HEK293 (cell line): Measurements from ENCODE around the gene HTATIP2.

Experiments
- CTCF ChIA-PET: fragments of 350-600 bp; formaldehyde crosslinking; extraction: SDS; loops from one replicate; lab custom pipeline; 2021; ENCODE audit warnings: antibody characterized with exemption; lab: Yijun Ruan, JAX
- POLR2A ChIA-PET: fragments of 300-600 bp; formaldehyde crosslinking; extraction: SDS; loops from one replicate; lab custom pipeline; 2020; ENCODE audit warnings: antibody characterized with exemption, inconsistent platforms; lab: Yijun Ruan, JAX
- H3K27ac ChIP-seq: fragments of 200-500 bp; sonication (Bioruptor generic); 2 replicates; pipeline ENCODE4 v1.5.1; 2014; ENCODE audit warnings: low read depth, low read length, control low read depth, inconsistent platforms; ENCODE audit errors: extremely low read depth
- H3K36me3 ChIP-seq, 2 experiments: fragments of 200-500 bp in 1 of 2; sonication (Bioruptor generic) in 1 of 2; 1 replicate in 1 of 2; 2 replicates in 1 of 2; pipeline ENCODE4 v1.5.1; 2014 to 2017; ENCODE audit warnings: inconsistent platforms in 2 of 2, low read length in 2 of 2; ENCODE audit not compliant: control insufficient read depth in 2 of 2, insufficient read depth in 1 of 2
- H3K4me1 ChIP-seq: fragments of 200-500 bp; sonication (Bioruptor generic); 2 replicates; pipeline ENCODE4 v1.5.1; 2014; ENCODE audit warnings: mild to moderate bottlenecking, low read length, inconsistent platforms; ENCODE audit not compliant: control insufficient read depth, insufficient read depth
- H3K4me3 ChIP-seq: 2 replicates; pipeline ENCODE4 v1.5.1; 2011; ENCODE audit warnings: low read depth, mild to moderate bottlenecking, control low read depth, low read length, moderate library complexity
- H3K9me3 ChIP-seq: fragments of 200-500 bp; sonication (Bioruptor generic); 2 replicates; pipeline ENCODE4 v1.5.1; 2014; ENCODE audit warnings: low read depth, low read length, inconsistent platforms; ENCODE audit not compliant: control insufficient read depth, insufficient read depth
- BCL11A ChIP-seq: fragments of 450-650 bp; formaldehyde crosslinking; IDR thresholded peaks from 2 replicates; pipeline ENCODE4 v1.5.1; 2016; ENCODE audit warnings: low read depth, missing biosample characterization, missing genetic modification characterization
- FEZF1 ChIP-seq: fragments of 450-650 bp; formaldehyde crosslinking; IDR thresholded peaks from 2 replicates; pipeline ENCODE4 v1.5.1; 2016; ENCODE audit warnings: missing biosample characterization, missing genetic modification characterization
- GLI4 ChIP-seq: fragments of 450-650 bp; formaldehyde crosslinking; IDR thresholded peaks from 2 replicates; pipeline ENCODE4 v1.5.1; 2016; ENCODE audit warnings: missing biosample characterization, missing genetic modification characterization
- HOXC10 ChIP-seq: sonication (generic); formaldehyde crosslinking; IDR thresholded peaks from 2 replicates; pipeline ENCODE4 v1.8.1; 2023; ENCODE audit warnings: mild to moderate bottlenecking, missing genetic modification reagents
- KLF9 ChIP-seq: fragments of 450-650 bp; formaldehyde crosslinking; IDR thresholded peaks from 2 replicates; pipeline ENCODE4 v1.5.1; 2016; ENCODE audit warnings: missing biosample characterization, missing genetic modification characterization, low read depth
- PRDM6 ChIP-seq: fragments of 450-650 bp; formaldehyde crosslinking; IDR thresholded peaks from 2 replicates; pipeline ENCODE4 v1.5.1; 2017; ENCODE audit warnings: missing biosample characterization, missing genetic modification characterization
- SP3 ChIP-seq: fragments of 450-650 bp; formaldehyde crosslinking; IDR thresholded peaks from 2 replicates; pipeline ENCODE4 v1.5.1; 2016; ENCODE audit warnings: missing biosample characterization, missing genetic modification characterization
- TRIM28 ChIP-seq: IDR thresholded peaks from 2 replicates; pipeline ENCODE4 v1.6.1; 2011; ENCODE audit warnings: low read length, control low read depth, borderline replicate concordance
- WT1 ChIP-seq: fragments of 450-650 bp; formaldehyde crosslinking; IDR thresholded peaks from 2 replicates; pipeline ENCODE4 v1.5.1; 2016; ENCODE audit warnings: missing biosample characterization, missing genetic modification characterization
- YY1 ChIP-seq: fragments of 450-650 bp; formaldehyde crosslinking; IDR thresholded peaks from 2 replicates; pipeline ENCODE4 v1.5.1; 2018; ENCODE audit warnings: missing biosample characterization, missing genetic modification characterization
- ZNF133 ChIP-seq: fragments of 450-650 bp; formaldehyde crosslinking; IDR thresholded peaks from 2 replicates; pipeline ENCODE4 v1.5.1; 2016; ENCODE audit warnings: missing biosample characterization, missing genetic modification characterization
- ZNF16 ChIP-seq: fragments of 450-650 bp; formaldehyde crosslinking; IDR thresholded peaks from 2 replicates; pipeline ENCODE4 v1.5.1; 2016; ENCODE audit warnings: low read depth, missing biosample characterization, missing genetic modification characterization
- ZNF239 ChIP-seq: fragments of 450-650 bp; formaldehyde crosslinking; IDR thresholded peaks from 2 replicates; pipeline ENCODE4 v1.5.1; 2016; ENCODE audit warnings: missing biosample characterization, missing genetic modification characterization
- ZNF248 ChIP-seq: fragments of 450-650 bp; formaldehyde crosslinking; IDR thresholded peaks from 2 replicates; pipeline ENCODE4 v1.5.1; 2017; ENCODE audit warnings: missing biosample characterization, missing genetic modification characterization
- ZNF341 ChIP-seq: fragments of 450-650 bp; formaldehyde crosslinking; IDR thresholded peaks from 2 replicates; pipeline ENCODE4; 2016; ENCODE audit warnings: low read depth, missing biosample characterization, missing genetic modification characterization
- ZNF433 ChIP-seq: fragments of 450-650 bp; formaldehyde crosslinking; IDR thresholded peaks from 2 replicates; pipeline ENCODE4 v1.5.1; 2016; ENCODE audit warnings: missing biosample characterization, missing genetic modification characterization, low read depth
- ZNF473 ChIP-seq: fragments of 450-650 bp; formaldehyde crosslinking; IDR thresholded peaks from 2 replicates; pipeline ENCODE4 v1.5.1; 2017; ENCODE audit warnings: missing biosample characterization, missing genetic modification characterization
- ZNF48 ChIP-seq: fragments of 450-650 bp; formaldehyde crosslinking; IDR thresholded peaks from 2 replicates; pipeline ENCODE4 v1.5.1; 2016; ENCODE audit warnings: missing biosample characterization, missing genetic modification characterization
- ZNF488 ChIP-seq: fragments of 450-650 bp; formaldehyde crosslinking; IDR thresholded peaks from 2 replicates; pipeline ENCODE4 v1.5.1; 2016; ENCODE audit warnings: missing biosample characterization, missing genetic modification characterization
- ZNF501 ChIP-seq: fragments of 450-650 bp; formaldehyde crosslinking; IDR thresholded peaks from 2 replicates; pipeline ENCODE4 v1.5.1; 2016; ENCODE audit warnings: missing biosample characterization, missing genetic modification characterization
- ZNF510 ChIP-seq: fragments of 450-650 bp; formaldehyde crosslinking; IDR thresholded peaks from 2 replicates; pipeline ENCODE4 v1.5.1; 2018; ENCODE audit warnings: mild to moderate bottlenecking, missing genetic modification characterization, missing biosample characterization; ENCODE audit not compliant: insufficient replicate concordance
- ZNF549 ChIP-seq: fragments of 450-650 bp; IDR thresholded peaks from 2 replicates; pipeline ENCODE4 v1.5.1; 2018; ENCODE audit warnings: missing biosample characterization, missing genetic modification characterization, mild to moderate bottlenecking, inconsistent platforms, moderate library complexity
- ZNF558 ChIP-seq: fragments of 450-650 bp; formaldehyde crosslinking; IDR thresholded peaks from 2 replicates; pipeline ENCODE4 v1.5.1; 2016; ENCODE audit warnings: missing biosample characterization, missing genetic modification characterization
- ZNF560 ChIP-seq: fragments of 450-650 bp; formaldehyde crosslinking; IDR thresholded peaks from 2 replicates; pipeline ENCODE4 v1.5.1; 2017; ENCODE audit warnings: missing biosample characterization, missing genetic modification characterization, borderline replicate concordance
- ZNF629 ChIP-seq: fragments of 450-650 bp; formaldehyde crosslinking; IDR thresholded peaks from 2 replicates; pipeline ENCODE4 v1.5.1; 2017; ENCODE audit warnings: missing biosample characterization, missing genetic modification characterization
- ZNF658 ChIP-seq: fragments of 450-650 bp; formaldehyde crosslinking; IDR thresholded peaks from 2 replicates; pipeline ENCODE4; 2016; ENCODE audit warnings: missing biosample characterization, missing genetic modification characterization
- ZNF664 ChIP-seq: fragments of 450-650 bp; formaldehyde crosslinking; IDR thresholded peaks from 2 replicates; pipeline ENCODE4 v1.5.1; 2016; ENCODE audit warnings: missing biosample characterization, missing genetic modification characterization
- ZNF707 ChIP-seq: fragments of 450-650 bp; formaldehyde crosslinking; IDR thresholded peaks from 2 replicates; pipeline ENCODE4 v1.5.1; 2016; ENCODE audit warnings: missing biosample characterization, missing genetic modification characterization
- ZNF776 ChIP-seq: fragments of 450-650 bp; formaldehyde crosslinking; IDR thresholded peaks from 2 replicates; pipeline ENCODE4 v1.5.0; 2017; ENCODE audit warnings: missing biosample characterization, missing genetic modification characterization, borderline replicate concordance
- ZNF791 ChIP-seq: fragments of 450-650 bp; formaldehyde crosslinking; IDR thresholded peaks from 2 replicates; pipeline ENCODE4 v1.5.1; 2016; ENCODE audit warnings: missing biosample characterization, missing genetic modification characterization
- ZSCAN16 ChIP-seq: fragments of 450-650 bp; formaldehyde crosslinking; IDR thresholded peaks from 2 replicates; pipeline ENCODE4 v1.5.1; 2016; ENCODE audit warnings: missing biosample characterization, missing genetic modification characterization
- ZSCAN30 ChIP-seq: fragments of 450-650 bp; IDR thresholded peaks from 2 replicates; pipeline ENCODE4 v1.5.1; 2018; ENCODE audit warnings: missing biosample characterization, mild to moderate bottlenecking, missing genetic modification characterization, moderate library complexity
- TF ChIP-seq, protein P1 (sequence below): fragments of 450-650 bp; IDR thresholded peaks from 2 replicates; pipeline ENCODE4 v1.5.1; 2018; ENCODE audit warnings: missing biosample characterization, missing genetic modification characterization

The HTATIP2 gene

GRCh38 chr11:20363500-20364340, at the start of gene HTATIP2 (continued):
- TF ChIP-seq TRIM28 (no peak), ZNF248 (tag by site-specific recombination) (no peak), ZNF791 (no peak), ZSCAN16 (no peak), ZNF629 (tag by site-specific recombination) (0 out of 2 replicates have a peak, but pooled peaks have one; percentile 31), ZNF239 (tag by site-specific recombination) (no peak), ZNF664 (tag by site-specific recombination) (no peak), ZNF341 (tag by site-specific recombination) (peak; percentile 65), ZNF510 (tag by site-specific recombination) (no peak), ZNF16 (tag by site-specific recombination) (no peak), ZNF707 (no peak), ZNF501 (tag by site-specific recombination) (no peak), ZNF558 (no peak), ZNF549 (tag by site-specific recombination) (no peak), SP3 (tag by site-specific recombination) (peak; percentile 66), ZNF658 (no peak)

GRCh38 chr11:20315800-20316199, 47.7 kb upstream of the HTATIP2 start:
- Histone ChIP-seq H3K4me3 (no peak overlapping the region), H3K27ac (no peak overlapping the region), H3K9me3 (no peaks in the 10 kb centered on the region), H3K4me1 (no peaks in the 10 kb centered on the region), H3K36me3 (no peaks in the 10 kb centered on the region)
- POLR2A ChIA-PET = no interaction called here
- no peak for TF ChIP-seq BCL11A (tag by site-specific recombination)
- CTCF ChIA-PET = interaction anchor here (0.6 to 1.0 kb wide), 3 partner anchors 40 to 155 kb away, joined by 3 to 5 read pairs (median 3); partner anchors contain the start of gene DBX1

DNA sequence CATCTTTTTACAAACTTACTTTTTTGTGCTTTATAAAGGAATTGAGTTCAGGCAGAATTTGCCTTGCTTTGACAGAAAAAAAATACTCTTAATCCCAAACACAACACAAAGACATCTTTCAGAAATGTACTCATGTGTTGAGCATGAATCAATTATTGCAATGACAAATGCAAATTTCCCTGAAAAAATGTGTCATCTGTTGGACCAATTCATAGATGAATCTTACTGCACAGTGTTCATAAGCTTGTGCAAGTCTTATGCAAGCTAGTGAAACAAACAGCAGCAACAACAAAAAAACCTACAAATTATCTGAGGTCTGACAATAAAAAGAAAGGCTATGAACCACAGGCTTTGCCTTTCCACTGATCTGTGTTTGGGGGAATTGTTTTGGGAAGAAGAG, 42.3 kb upstream of the HTATIP2 start:
- TF ChIP-seq, protein P1, sequence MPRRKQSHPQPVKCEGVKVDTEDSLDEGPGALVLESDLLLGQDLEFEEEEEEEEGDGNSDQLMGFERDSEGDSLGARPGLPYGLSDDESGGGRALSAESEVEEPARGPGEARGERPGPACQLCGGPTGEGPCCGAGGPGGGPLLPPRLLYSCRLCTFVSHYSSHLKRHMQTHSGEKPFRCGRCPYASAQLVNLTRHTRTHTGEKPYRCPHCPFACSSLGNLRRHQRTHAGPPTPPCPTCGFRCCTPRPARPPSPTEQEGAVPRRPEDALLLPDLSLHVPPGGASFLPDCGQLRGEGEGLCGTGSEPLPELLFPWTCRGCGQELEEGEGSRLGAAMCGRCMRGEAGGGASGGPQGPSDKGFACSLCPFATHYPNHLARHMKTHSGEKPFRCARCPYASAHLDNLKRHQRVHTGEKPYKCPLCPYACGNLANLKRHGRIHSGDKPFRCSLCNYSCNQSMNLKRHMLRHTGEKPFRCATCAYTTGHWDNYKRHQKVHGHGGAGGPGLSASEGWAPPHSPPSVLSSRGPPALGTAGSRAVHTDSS (tag by site-specific recombination) = no peak
- TF ChIP-seq ZNF473 = no peak
- no peak for TF ChIP-seq GLI4 (tag by site-specific recombination)
- no peak for TF ChIP-seq WT1
- no peak for TF ChIP-seq ZNF488 (tag by site-specific recombination)
- TF ChIP-seq ZNF133 = no peak
- TF ChIP-seq YY1 = no peak
- no peak for TF ChIP-seq ZNF776 (tag by site-specific recombination)
- no peak for TF ChIP-seq ZNF549 (tag by site-specific recombination)
- TF ChIP-seq ZNF48 (tag by site-specific recombination) = no peak
- TF ChIP-seq KLF9 (tag by site-specific recombination) = no peak
- no peak for TF ChIP-seq ZNF433 (tag by site-specific recombination)
- no peak for TF ChIP-seq PRDM6 (tag by site-specific recombination)
- no peak for TF ChIP-seq FEZF1 (tag by site-specific recombination)
- TF ChIP-seq HOXC10 (CRISPR knock-in tag) = no peak
- TF ChIP-seq ZNF560 (tag by site-specific recombination) = no peak
- TF ChIP-seq ZSCAN30 = no peak
- no peak for TF ChIP-seq SP3 (tag by site-specific recombination)
- ChIA-PET POLR2A (no interaction called here), CTCF (interaction anchor here (0.8 to 1.8 kb wide), 3 partner anchors 34 to 193 kb away, joined by 3 to 4 read pairs (median 3); no protein-coding TSS in a partner anchor)
- Histone ChIP-seq H3K36me3 (no peaks in the 10 kb centered on the region), H3K27ac (no peak overlapping the region), H3K4me3 (no peak overlapping the region), H3K9me3 (no peaks in the 10 kb centered on the region), H3K4me1 (no peaks in the 10 kb centered on the region)
